Right ventricle myocardium superior (tissue), 1 donor: ENCODE measurements around the gene SNAI1. TPM values are rescaled to one million over a fixed set of nuclear protein-coding genes. Genes with fewer than 3 reads are reported as not detected.
"Not testable (repeated sequence)": the region's sequence is repeated elsewhere in the genome, so short reads cannot be mapped to it uniquely, and the experiment has no call there.

ENCODE experiments used
- ATAC-seq: fragments of 200-7000 bp; cut with Tn5 transposase; one replicate; pipeline ENCODE4 v1.9.1; 2020; ENCODE audit warnings: mild to moderate bottlenecking; ENCODE audit not compliant: poor library complexity
- DNase-seq: peaks from one replicate; pipeline ENCODE4 v3.0.0-alpha.2; 2020
- intact Hi-C: fragments of 100-400 bp; cut with DNase I; formaldehyde crosslinking; loops from one replicate; pipeline ENCODE4 v1.11.2; 2022
- total RNA-seq: library from RNA; stranded (reverse); fragmentation: NEBNext Ultra II Directional; extraction: Animal tissue kit (Norgen Biotek cat#: 25700); gene quantifications from one replicate; pipeline ENCODE4 v1.2.1, GENCODE V29; 2021
- donor health status: DM: no; HTN: yes; CAD: no; lungs with severe emphysema.

Gene SNAI1
- total RNA-seq, 1 donor from 2014 or later = 0.81 TPM

DNA sequence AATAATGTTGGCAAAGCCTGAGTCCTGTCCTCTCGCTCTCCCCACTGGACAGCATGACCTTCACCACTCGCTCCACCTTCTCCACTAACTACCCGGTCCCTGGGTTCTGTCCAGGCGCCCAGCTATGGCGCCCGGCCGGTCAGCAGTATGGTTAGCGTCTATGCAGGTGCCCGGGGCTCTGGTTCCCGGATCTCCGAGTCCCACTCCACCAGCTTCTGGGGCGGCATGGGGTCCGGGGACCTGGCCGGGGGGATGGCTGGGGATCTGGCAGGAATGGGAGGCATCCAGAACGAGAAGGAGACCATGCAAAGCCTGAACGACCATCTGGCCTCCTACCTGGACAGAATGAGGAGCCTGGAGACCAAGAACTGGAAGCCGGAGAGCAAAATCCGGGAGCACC lies 26.1 kb upstream of the SNAI1 start:
- ATAC-seq (no peak), DNase-seq (no peak)
- intact Hi-C loops = no loop called here

DNA sequence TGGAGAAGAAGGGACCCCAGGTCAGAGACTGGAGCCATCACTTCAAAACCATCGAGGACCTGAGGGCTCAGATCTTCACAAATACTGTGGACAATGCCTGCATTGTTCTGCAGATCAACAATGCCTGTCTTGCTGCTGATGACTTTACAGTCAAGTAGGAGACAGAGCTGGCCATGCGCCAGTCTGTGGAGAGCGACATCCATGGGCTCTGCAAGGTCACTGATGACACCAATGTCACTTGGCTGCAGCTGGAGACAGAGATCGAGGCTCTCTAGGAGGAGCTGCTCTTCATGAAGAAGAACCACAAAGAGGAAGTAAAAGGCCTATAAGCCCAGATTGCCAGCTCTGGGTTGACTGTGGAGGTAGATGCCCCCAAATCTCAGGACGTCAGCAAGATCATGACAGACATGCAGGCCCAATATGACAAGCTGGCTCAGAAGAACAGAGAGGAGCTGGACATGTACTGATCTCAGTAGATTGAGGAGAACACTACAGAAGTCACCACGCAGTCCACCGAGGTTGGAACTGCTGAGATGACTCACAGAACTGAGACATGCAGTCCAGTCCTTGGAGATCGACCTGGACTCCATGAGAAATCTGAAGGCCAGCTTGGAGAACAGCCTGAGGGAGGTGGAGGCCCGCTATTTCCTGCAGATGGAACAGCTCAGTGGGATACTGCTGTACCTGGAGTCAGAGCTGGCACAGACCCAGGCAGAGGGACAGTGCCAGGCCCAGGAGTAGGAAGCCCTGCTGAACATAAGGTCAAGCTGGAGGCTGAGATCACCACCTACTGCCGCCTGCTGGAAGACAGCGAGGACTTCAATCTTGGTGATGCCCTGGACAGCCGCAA lies 25.5 kb upstream of the SNAI1 start:
- intact Hi-C loops, ATAC-seq: not testable (repeated sequence)
- DNase-seq = peak; percentile 86

DNA sequence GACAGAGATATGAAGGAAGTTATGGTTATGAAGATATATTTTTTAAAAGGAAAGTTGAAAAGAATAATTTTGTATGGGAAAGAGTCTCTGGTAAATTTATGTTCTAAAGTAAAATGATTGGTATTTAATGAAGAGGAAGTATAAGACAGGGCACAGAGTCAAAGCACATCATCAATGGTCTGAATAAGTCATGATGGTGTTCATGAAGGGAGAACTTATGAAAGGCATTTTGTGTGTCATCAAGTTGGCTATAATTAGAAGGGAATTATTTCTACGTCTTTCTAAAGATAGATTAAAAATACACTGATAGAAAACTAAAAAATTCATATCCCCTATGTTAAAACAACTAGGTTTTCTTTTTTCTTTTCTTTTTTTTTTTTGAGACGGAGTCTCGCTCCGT lies 21.4 kb upstream of the SNAI1 start:
- ATAC-seq (no peak), DNase-seq (no peak)
- intact Hi-C loops = no loop called here

DNA sequence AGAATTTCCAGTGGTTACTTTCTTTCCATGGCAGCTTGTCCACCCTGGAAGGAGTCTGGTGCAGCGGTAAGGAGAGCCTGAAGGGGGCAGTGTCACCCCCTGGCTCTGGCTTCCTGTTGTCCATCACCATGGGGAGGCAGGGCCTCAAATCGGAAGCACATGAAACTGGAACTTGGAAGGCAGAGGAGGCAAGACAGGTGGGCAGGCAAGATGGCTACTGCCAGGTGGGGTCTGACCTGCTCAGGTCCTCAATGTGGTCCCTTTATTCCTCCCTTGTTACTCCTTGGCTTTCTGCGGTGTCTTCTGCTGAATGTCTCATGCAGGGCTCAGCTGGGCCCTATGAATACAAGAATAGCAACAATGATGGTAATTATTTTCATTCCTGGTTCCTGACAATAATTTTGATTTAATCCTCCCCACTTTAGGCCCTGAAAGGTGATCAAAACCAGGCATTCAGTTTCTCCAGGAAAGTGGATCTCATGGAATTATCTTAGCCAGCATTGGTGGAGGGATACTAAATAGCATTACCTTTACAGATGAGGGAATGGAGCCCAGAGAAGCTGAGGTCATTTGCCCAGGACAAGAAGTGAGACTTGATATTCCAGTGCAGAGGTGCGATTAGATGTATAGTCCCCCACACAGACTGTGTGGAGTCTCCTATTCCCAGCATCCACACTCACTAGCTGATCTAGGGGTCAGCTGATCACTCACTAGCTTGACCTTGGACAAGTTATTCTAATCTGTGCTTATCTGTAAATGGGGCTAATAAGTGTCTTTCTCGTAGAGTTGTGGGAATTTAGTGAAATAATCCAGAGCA lies 17.6 kb upstream of the SNAI1 start:
- DNase-seq (no peak), ATAC-seq (no peak)
- intact Hi-C loops = no loop called here

DNA sequence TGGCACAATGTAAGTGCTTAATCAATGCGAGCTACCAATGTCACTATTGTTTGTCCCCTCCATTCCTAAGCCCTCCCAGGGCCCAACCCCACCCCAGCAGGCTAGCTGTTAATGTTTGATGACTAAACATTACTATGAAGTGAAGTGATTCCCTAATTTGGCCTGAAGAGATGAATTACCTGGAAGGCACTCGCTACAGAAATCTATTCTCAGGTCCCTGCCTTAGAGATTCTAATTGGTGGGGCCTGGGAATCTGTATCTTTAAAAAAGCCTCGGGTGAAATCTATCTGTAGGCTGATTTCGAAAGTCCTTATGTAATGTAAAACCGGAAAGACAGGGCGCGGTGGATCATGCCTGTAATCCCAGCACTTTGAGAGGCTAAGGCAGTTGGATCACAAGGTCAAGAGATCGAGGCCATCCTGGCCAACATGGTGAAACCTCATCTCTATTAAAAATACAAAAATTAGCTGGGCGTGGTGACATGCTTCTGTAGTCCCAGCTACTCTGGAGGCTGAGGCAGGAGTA lies 16.9 kb upstream of the SNAI1 start:
- intact Hi-C loops = no loop called here
- DNase-seq = no peak

DNA sequence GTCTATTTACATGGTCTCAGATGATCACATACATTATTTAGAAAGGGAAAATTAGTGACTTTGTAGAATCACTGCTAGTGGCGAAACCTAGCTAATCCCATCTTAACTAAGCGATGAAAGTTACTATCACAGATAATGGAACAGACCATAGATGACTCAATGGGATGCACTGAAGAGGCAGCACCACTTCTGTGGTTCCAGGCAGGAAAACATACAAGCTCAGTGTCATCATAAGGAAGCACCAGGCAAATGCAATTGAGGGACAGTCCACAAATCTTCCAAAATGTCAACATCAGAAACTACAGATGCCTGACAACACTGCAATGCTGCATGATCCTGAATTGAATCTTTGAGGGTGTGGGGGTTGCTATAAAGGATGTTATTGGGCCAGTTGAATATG lies 15.9 kb upstream of the SNAI1 start:
- DNase-seq (no peak), ATAC-seq (no peak)
- intact Hi-C loops = no loop called here

More for the DNA sequence above, 16.9 kb upstream of the SNAI1 start:
- ATAC-seq = no peak

DNA sequence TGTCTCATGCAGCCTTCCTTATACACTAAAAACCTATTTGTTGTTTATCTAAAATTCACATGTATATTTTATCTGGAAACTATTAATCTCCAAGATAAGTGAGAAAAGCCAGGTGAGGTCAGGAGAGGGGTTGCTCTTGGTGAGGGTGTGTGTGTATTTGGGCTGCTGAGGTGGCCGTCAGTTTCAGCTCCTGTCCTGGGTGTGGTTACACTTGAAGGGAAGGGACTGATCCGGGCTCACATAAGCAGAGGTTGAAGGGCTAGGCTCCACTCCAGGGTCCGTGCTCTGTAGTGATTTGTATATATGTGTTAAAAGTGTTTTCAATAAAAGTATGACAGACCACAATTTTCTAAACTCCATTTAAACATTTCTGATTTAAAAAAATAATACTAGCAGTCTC lies 13.5 kb upstream of the SNAI1 start:
- no peak for DNase-seq
- intact Hi-C loops = no loop called here
- no peak for ATAC-seq

DNA sequence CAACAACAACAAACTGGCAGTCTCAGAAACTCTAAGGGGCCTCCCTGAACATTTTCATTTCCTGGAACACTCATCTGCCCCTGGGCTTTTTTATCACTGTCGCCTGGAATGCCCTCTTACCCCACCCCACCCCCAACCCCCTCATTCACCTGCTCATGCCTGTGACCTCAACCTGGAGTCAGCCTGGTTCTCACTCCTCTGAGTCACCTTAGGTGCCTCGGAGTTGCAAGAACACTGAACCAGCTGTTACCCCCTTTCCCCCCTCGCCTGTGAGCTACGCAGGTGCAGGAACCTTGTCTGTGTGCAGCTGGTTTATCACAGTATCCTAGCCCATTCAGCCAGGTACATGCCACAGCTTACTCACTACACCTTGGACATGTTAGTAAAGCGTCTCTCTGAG lies 12.8 kb upstream of the SNAI1 start:
- ATAC-seq (no peak), DNase-seq (no peak)
- intact Hi-C loops = no loop called here

DNA sequence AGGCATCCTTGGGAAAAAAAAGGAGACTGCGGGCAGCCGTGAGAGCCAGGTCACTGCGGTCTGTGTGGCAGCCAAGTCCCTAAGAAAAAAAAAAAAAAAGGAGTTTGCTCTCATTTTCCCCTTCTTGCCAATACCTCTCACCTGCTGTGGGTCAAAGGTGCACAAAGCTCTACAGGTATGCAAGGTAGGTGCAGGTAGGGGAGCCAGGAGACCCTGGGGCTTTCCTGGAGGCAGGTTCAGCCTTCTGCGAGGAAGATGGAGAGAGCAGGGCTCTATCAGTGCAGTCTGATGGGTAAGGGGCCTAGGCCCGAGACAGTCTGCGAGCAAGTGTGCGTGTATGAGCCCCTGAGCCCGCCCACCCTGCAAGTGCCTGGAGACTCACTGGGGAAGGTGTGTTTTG lies 12.3 kb upstream of the SNAI1 start:
- DNase-seq = no peak
- no peak for ATAC-seq
- intact Hi-C loops = no loop called here

DNA sequence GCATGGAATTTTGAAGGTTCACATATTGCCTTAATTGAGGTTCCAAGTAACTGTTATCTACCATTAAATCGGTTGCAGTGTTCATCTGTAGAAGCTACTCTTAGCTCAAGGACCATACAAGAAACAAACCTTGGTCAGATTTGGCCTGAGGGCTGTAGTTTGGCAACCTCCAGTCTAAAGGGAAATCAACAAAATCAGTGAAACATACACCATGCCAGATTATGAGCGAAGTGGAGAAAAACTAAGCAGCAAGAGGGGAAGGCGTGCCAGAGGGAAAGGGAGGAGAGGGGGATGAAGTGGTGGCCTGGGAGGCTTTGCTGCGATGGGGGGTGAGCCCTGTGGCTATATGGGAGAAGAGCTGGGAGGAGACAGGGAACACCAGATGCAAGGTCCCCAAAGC lies 8.8 kb upstream of the SNAI1 start:
- no peak for DNase-seq
- no peak for ATAC-seq
- intact Hi-C loops = no loop called here

DNA sequence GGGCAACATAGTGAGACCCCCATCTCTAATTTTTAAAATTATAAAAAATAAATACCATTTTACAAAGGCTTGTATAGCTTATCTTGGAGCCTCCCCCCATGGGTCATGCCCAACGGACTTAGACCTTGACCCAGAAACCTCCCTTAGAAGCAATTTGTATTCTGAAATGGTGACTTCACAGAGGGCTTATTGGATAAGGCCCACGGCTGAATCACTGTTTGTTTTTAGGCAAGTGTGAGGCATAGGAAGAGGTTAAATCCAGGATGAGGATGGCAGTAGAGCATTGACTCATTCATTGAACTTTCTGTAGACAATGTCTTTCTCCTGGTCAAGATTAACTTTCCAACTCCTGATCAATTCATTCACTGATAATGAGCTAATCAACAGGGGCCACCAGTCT lies 6.2 kb upstream of the SNAI1 start:
- intact Hi-C loops = no loop called here
- ATAC-seq (no peak), DNase-seq (no peak)

DNA sequence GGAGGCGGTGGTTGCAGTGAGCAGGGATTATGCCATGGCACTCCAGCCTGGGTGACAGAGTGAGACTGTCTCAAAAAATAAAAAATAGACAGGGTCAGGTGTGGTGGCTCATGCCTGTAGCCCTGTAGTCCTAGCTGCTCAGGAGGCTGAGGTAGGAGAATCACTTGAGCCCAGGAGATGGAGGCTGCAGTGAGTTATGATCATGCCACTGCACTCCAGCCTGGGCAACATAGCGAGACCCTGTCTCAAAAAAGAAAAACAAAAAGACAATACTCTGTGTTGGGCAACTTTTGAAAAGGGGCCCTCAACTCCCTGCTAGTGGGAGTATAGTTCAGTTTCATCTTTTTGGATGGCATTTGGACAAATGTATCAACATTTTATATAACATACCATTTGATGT lies 5.0 kb upstream of the SNAI1 start:
- DNase-seq, intact Hi-C loops, ATAC-seq: not testable (repeated sequence)

DNA sequence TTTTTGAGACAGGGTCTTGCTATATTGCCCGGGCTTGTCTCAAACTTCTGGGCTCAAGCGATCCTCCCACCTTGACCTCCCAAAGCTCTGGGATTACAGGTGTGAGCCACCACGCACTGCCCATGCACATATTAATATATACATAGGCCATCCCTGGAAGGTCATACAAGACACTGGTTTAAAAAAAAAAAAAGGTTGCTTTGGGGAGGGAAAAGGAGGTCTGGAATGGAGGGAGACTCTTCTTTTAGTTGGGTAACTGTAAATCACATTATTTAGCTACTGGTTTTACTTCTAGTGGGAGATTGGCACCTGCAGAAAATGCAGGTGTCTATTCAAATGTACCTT lies 4.1 kb upstream of the SNAI1 start:
- no peak for ATAC-seq
- intact Hi-C loops = no loop called here
- DNase-seq = no peak

DNA sequence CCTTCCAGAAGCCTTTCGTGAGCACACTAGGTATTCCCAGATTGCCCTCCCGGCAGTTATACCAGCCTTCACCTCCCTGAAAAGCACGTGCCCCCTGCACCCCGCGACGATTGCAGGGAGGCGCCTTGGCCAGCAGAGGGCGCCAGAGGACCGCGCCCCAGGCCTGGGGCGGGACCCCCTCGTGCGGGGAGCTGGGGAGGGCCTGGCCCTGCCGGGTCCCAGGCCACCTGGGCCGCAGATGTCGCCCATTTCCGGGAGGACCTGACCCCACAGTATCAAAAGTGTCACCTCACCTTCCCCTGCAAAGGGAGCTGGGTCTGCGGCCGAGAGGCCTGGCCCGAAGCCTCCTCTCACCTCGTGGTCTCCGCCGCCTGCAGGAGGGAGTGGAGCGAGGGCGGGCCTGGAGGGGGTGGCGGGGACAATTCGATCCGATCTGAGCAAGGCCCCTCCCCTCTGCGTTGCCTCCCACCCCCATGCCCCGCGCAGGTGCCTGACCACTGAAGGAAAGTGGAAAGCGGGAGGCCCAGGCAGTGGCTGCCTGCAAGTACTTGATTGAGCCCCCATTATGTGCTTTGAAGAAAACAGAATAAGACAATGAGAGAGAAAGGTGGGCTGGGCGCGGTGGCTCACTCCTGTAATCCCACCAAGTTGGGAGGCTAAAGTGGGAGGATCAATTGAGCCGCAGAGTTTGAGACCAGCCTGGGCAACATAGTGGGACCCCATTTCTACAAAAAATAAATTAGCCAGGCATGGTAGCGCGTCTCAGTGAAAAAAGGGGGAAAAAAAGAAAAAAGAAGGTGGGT lies 3.5 kb upstream of the SNAI1 start:
- intact Hi-C loops = no loop called here
- peak; percentile 56 for DNase-seq
- ATAC-seq = peak; percentile 77

DNA sequence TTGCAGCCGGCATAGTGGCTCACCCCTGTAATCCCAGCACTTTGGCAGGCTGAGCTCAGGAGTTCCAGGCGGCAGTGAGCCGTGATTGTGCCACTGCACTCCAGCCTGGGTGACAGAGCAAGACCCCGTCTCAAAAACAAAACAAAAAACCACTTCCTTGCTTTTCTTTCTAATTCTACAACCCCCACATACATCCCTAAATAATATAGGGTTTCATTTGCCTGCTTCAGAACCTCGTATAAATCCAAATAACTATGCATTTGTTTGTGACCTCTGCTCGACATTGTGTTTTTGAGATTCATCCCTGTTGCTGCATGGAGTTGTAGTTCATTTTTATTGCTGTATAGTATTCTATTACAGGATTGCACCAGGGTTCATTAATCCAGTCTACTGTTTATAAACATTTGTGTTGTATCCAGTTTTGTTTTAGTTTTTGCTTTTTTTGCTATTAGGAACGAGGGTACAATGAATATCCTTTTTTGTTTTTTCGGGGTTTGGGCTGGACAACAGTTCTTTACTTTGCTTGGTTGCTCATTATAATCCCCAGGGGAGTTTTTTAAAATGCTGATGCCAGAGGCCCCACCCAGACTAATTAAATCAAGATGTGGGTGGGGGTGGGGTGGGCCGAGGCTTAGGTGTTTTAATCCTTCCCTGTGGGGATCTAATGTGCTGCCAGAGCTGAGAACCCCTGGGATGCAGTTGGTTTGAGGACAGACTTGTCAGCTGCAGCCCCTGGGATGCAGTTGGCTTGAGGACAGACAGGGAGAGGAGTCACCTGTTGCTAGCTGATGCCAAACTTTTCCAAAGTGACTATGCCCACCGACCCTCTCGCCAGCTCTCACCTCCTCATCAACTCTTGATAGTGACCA lies 2.4 kb upstream of the SNAI1 start:
- ATAC-seq (no peak), DNase-seq (no peak)
- intact Hi-C loops = loop anchor here (2.0 to 5.0 kb wide), 3 partner anchors 90 to 197 kb away; no protein-coding TSS in a partner anchor

DNA sequence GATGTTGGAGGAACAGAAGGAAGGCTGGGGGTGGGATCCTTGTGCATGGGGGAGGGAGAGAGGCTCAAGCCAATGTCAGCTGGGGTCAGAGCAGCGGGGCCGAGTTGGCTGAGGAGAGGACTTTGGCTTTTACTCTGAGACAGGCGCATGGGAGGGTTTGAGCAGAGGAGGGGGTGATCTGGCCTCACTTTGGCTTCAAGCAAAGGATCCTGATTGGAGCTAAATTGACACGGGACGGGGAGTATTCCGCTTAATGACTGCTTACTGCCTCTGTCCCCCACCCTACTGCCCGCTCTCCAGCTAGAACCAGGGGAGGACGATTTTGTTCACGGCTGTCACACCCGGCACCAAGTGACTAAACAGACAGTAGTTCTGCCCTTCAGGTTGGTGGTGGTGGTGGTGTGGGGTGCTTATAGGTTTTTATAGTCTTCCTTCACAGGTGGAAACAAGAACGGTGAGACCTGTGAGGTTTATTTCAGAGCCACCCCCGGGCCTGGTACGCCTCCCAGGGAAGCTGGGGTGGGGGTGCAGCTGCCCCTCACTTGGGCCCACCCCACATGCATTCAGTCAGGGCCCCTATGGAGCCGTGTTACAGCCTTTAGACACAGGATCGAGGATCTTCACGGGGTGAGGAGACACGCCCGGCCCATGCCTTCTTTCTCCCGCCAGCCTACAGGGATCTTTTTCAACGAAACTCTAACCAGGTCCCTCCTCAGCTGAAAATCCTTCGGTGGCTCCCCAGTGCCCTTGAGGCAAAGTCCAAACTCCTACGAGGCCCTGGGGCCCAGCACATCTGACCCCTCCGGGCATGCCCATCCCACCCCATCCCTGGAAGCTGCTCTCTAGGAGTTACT lies 1.3 kb upstream of the SNAI1 start:
- intact Hi-C loops = loop anchor here (2.0 to 5.0 kb wide), 3 partner anchors 89 to 196 kb away; no protein-coding TSS in a partner anchor
- DNase-seq (no peak), ATAC-seq (no peak)

DNA sequence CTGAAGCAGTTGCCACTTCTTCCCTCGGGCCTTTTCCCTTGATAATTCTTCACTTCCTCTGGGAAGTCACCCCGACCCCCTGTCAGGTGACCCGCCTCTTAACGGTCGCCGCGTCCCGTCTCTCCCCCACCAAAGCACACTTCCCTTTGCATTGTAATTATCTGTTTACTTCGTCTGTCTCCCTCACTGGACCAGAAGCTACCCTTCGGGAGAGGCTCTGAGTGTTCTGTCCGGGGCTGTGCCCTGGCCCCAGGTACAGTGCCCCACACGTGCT lies 771 bp upstream of the SNAI1 start:
- no peak for ATAC-seq
- no peak for DNase-seq
- intact Hi-C loops = loop anchor here (5.0 kb wide), 2 partner anchors 105 to 195 kb away; no protein-coding TSS in a partner anchor
